AG04450 (cell line): Measurements from ENCODE around the gene TNFRSF12A. TPM values are rescaled to one million over a fixed set of nuclear protein-coding genes. Genes with fewer than 3 reads are reported as not detected.

ENCODE experiments used
- CTCF ChIA-PET: fragments of 300-600, 350-600 bp; formaldehyde crosslinking; extraction: SDS; loops from one replicate; lab custom pipeline; 2022; ENCODE audit warnings: antibody characterized with exemption, inconsistent platforms; lab: Charles Lee
- POLR2A ChIA-PET: fragments of 350-600 bp; formaldehyde crosslinking; extraction: SDS; loops from one replicate; lab custom pipeline; 2021; ENCODE audit warnings: antibody characterized with exemption, inconsistent platforms; lab: Yijun Ruan, JAX
- DNase-seq: peaks from one replicate; pipeline ENCODE4 v3.0.0-alpha.2; 2011; ENCODE audit warnings: low read depth, low spot score
- H3K27ac ChIP-seq: one replicate; pipeline ENCODE4 v1.5.1; 2012; ENCODE audit warnings: low read depth, low read length, control low read depth
- H3K27me3 ChIP-seq: one replicate; pipeline ENCODE4 v1.6.0; 2012; ENCODE audit warnings: low read length; ENCODE audit not compliant: control insufficient read depth, insufficient read depth
- H3K4me3 ChIP-seq: 2 replicates; pipeline ENCODE4 v1.5.1; 2011; ENCODE audit warnings: mild to moderate bottlenecking, low read depth, low read length, control low read depth
- H3K9me3 ChIP-seq: 2 replicates; pipeline ENCODE4 v1.5.1; 2012; ENCODE audit warnings: low read length; ENCODE audit not compliant: control insufficient read depth, insufficient read depth
- CTCF ChIP-seq: IDR thresholded peaks from 2 replicates; pipeline ENCODE4 v1.5.1; 2011; ENCODE audit warnings: low read depth, low read length, control low read depth, inconsistent platforms
- polyA plus RNA-seq: library from polyadenylated mRNA; depleted of rRNA; stranded (reverse); fragments of >200 nt; gene quantifications from 2 replicates; pipeline ENCODE4 v1.2.3, GENCODE V29; 2011; rRNA removed
- small RNA-seq: library from RNA; depleted of rRNA; stranded (forward); fragments of <200 nt; gene quantifications from one replicate; pipeline ENCODE3, GENCODE V24; 2012; ENCODE audit warnings: low read depth; ENCODE audit not compliant: insufficient read length

TNFRSF12A gene
- polyA plus RNA-seq, 1 experiment: 67.3 TPM

- no peak for DNase-seq
- no peaks in the 10 kb centered on the region for H3K9me3 ChIP-seq
- H3K27me3 ChIP-seq: peaks cover 5% of the 10 kb centered on the region
- CTCF ChIA-PET: no interaction called here
- H3K4me3 ChIP-seq: no peak overlapping the region
- POLR2A ChIA-PET: no interaction called here
- no peak overlapping the region for H3K27ac ChIP-seq
- no peak for TF ChIP-seq CTCF
Measured at GRCh38 chr16:3071655-3072054, 51.5 kb downstream of the TNFRSF12A start.

Small RNA genes lying within 50 kb of the gene (small RNA-seq; reads per million reads assigned to genes)
- gene LINC00514: not detected

Other genes with a start within 250 kb of the TNFRSF12A start
- gene ELOB, start 243.1 kb upstream of the TNFRSF12A start, polyA plus RNA-seq: 146 and 230 TPM in 2 replicates
- not detected in 2 replicates for gene PRSS33, start 232.8 kb upstream of the TNFRSF12A start, polyA plus RNA-seq
- not detected in 2 replicates for gene PRSS41, start 221.9 kb upstream of the TNFRSF12A start, polyA plus RNA-seq
- 0.17 and 0.47 TPM in 2 replicates for gene PRSS21, start 203.1 kb upstream of the TNFRSF12A start, polyA plus RNA-seq
- 0.40 and 0.48 TPM in 2 replicates for gene ZG16B, start 190.1 kb upstream of the TNFRSF12A start, polyA plus RNA-seq
- gene PRSS22, start 162.2 kb upstream of the TNFRSF12A start, polyA plus RNA-seq: 0.11 and 0.17 TPM in 2 replicates
- 22.4 and 37.5 TPM in 2 replicates for gene FLYWCH2, start 137.2 kb upstream of the TNFRSF12A start, polyA plus RNA-seq
- 15.1 and 19.8 TPM in 2 replicates for gene FLYWCH1, start 108.4 kb upstream of the TNFRSF12A start, polyA plus RNA-seq
- gene KREMEN2, start 56.1 kb upstream of the TNFRSF12A start, polyA plus RNA-seq: 0.04 TPM in 1 of 2 replicates, not detected in the other
- 1.2 and 1.9 TPM in 2 replicates for gene PAQR4, start 51.0 kb upstream of the TNFRSF12A start, polyA plus RNA-seq
- 1.2 and 1.3 TPM in 2 replicates for gene PKMYT1, start 39.9 kb upstream of the TNFRSF12A start, polyA plus RNA-seq
- not detected in 2 replicates for gene CLDN9, start 7.4 kb upstream of the TNFRSF12A start, polyA plus RNA-seq
- gene CLDN6, start 2.2 kb upstream of the TNFRSF12A start, polyA plus RNA-seq: 0.07 and 0.10 TPM in 2 replicates
- gene HCFC1R1, start 3.6 kb downstream of the TNFRSF12A start, polyA plus RNA-seq: 51.6 and 73.4 TPM in 2 replicates
- gene THOC6, start 3.7 kb downstream of the TNFRSF12A start, polyA plus RNA-seq: 14.5 and 16.7 TPM in 2 replicates
- gene BICDL2, start 16.6 kb downstream of the TNFRSF12A start, polyA plus RNA-seq: not detected in 2 replicates
- gene MMP25, start 26.2 kb downstream of the TNFRSF12A start, polyA plus RNA-seq: not detected in 2 replicates
- 30.3 and 37.9 TPM in 2 replicates for gene IL32, start 45.3 kb downstream of the TNFRSF12A start, polyA plus RNA-seq
- gene ZSCAN10, start 78.9 kb downstream of the TNFRSF12A start, polyA plus RNA-seq: not detected in 2 replicates
- 3.6 and 5.5 TPM in 2 replicates for gene ZNF205, start 92.2 kb downstream of the TNFRSF12A start, polyA plus RNA-seq
- gene ZNF213, start 114.7 kb downstream of the TNFRSF12A start, polyA plus RNA-seq: 0.47 and 1.2 TPM in 2 replicates
- gene OR1F1, start 167.8 kb downstream of the TNFRSF12A start, polyA plus RNA-seq: 0.20 and 0.29 TPM in 2 replicates
- gene ZNF200, start 214.8 kb downstream of the TNFRSF12A start, polyA plus RNA-seq: 4.7 and 6.1 TPM in 2 replicates
- gene MEFV, start 236.3 kb downstream of the TNFRSF12A start, polyA plus RNA-seq: not detected in 2 replicates